Chondrocyte (in vitro differentiated cells): ENCODE results near the gene DLGAP4. TPM values are rescaled to one million over a fixed set of nuclear protein-coding genes. Genes with fewer than 3 reads are reported as not detected.

ENCODE experiments used
- DNase-seq: peaks from one replicate; pipeline ENCODE4 v3.0.0; 2021; ENCODE audit warnings: mixed read lengths, low spot score
- H3K27ac Mint-ChIP-seq: one replicate; pipeline ENCODE4 v1.8.0; 2021; ENCODE audit warnings: mild to moderate bottlenecking, moderate library complexity, mixed read lengths; ENCODE audit not compliant: unreplicated experiment
- H3K27me3 Mint-ChIP-seq: 2 replicates; pipeline ENCODE4 v1.8.0; 2021; ENCODE audit warnings: low read depth, mixed read lengths
- H3K36me3 Mint-ChIP-seq: 2 replicates; pipeline ENCODE4 v1.8.0; 2021; ENCODE audit warnings: low read depth, mixed read lengths
- H3K4me1 Mint-ChIP-seq: 2 replicates; pipeline ENCODE4 v1.8.0; 2021; ENCODE audit warnings: low read depth, mild to moderate bottlenecking, mixed read lengths
- H3K4me3 Mint-ChIP-seq: one replicate; pipeline ENCODE4 v1.8.0; 2021; ENCODE audit warnings: mild to moderate bottlenecking, moderate library complexity, mixed read lengths; ENCODE audit not compliant: unreplicated experiment
- H3K9me3 Mint-ChIP-seq: 2 replicates; pipeline ENCODE4 v1.8.0; 2021; ENCODE audit warnings: low read depth, mixed read lengths
- CTCF ChIP-seq: fragments of 200-600 bp; sonication (generic); IDR thresholded peaks from 2 replicates; pipeline ENCODE4 v1.5.0; 2021; ENCODE audit warnings: antibody characterized with exemption, mild to moderate bottlenecking, moderate library complexity
- total RNA-seq: library from RNA; stranded (reverse); gene quantifications from 3 replicates; pipeline ENCODE4 v1.2.1, GENCODE V29; 2021

Gene DLGAP4
- total RNA-seq, 1 donor from 2014 or later: 161 TPM

GRCh38 chr20:36573798-36574365 lies 267.7 kb downstream of the DLGAP4 start:
- no peak overlapping the region for H3K27ac Mint-ChIP-seq
- H3K4me1 Mint-ChIP-seq: peaks cover 32% of the 10 kb centered on the region
- no peak for DNase-seq
- H3K36me3 Mint-ChIP-seq: no peaks in the 10 kb centered on the region
- H3K9me3 Mint-ChIP-seq: no peaks in the 10 kb centered on the region
- no peaks in the 10 kb centered on the region for H3K27me3 Mint-ChIP-seq
- peak overlapping the region; percentile 83 for H3K4me3 Mint-ChIP-seq
- no peak for TF ChIP-seq CTCF

GRCh38 chr20:36574366-36575135 lies 268.4 kb downstream of the DLGAP4 start:
- Mint-ChIP-seq H3K4me1 (peaks cover 31% of the 10 kb centered on the region), H3K27ac (peak overlapping the region; percentile 84), H3K4me3 (peak overlapping the region; percentile 83), H3K9me3 (no peaks in the 10 kb centered on the region), H3K36me3 (no peaks in the 10 kb centered on the region), H3K27me3 (no peaks in the 10 kb centered on the region)
- DNase-seq: no peak
- TF ChIP-seq CTCF: no peak

GRCh38 chr20:36576081-36576445 lies 269.9 kb downstream of the DLGAP4 start:
- no peak for DNase-seq
- Mint-ChIP-seq H3K4me1 (peaks cover 31% of the 10 kb centered on the region), H3K4me3 (no peak overlapping the region), H3K27ac (no peak overlapping the region), H3K9me3 (no peaks in the 10 kb centered on the region), H3K36me3 (peaks cover 8% of the 10 kb centered on the region), H3K27me3 (no peaks in the 10 kb centered on the region)
- no peak for TF ChIP-seq CTCF

Other genes with a start within 250 kb of the DLGAP4 start
- 41.1 to 42.7 TPM (median 42.1 TPM) in 3 replicates for gene EPB41L1, start 151.6 kb upstream of the DLGAP4 start, total RNA-seq
- 24.6 to 27.2 TPM (median 24.6 TPM) in 3 replicates for gene AAR2, start 69.9 kb upstream of the DLGAP4 start, total RNA-seq
- 237 to 1,930 TPM (median 1,885 TPM) in 3 replicates for gene MYL9, start 235.2 kb downstream of the DLGAP4 start, total RNA-seq